GM23338 (cell line): ENCODE data around the gene ETNK1. TPM values are rescaled to one million over a fixed set of nuclear protein-coding genes. Genes with fewer than 3 reads are reported as not detected.

ENCODE experiments used
- ATAC-seq: fragments of 200-7000 bp; cut with Tn5 transposase; 3 replicates; pipeline ENCODE4 v1.9.1; 2020
- DNase-seq: peaks from one replicate; pipeline ENCODE4 v3.0.0-alpha.2; 2015; ENCODE audit warnings: low spot score
- H2AFZ ChIP-seq: fragments of 200-600 bp; sonication (generic); 2 replicates; pipeline ENCODE4 v1.8.0; 2016; ENCODE audit warnings: antibody characterized with exemption, mild to moderate bottlenecking, moderate library complexity
- H3F3A ChIP-seq: fragments of 200-600 bp; sonication (generic); replicated peaks from 2 replicates; pipeline ENCODE4 v1.8.0; 2017; ENCODE audit warnings: antibody characterized with exemption, mixed run types, low read depth
- H3K27ac ChIP-seq: fragments of 200-600 bp; sonication (generic); 2 replicates; pipeline ENCODE4 v1.6.1; 2016; ENCODE audit warnings: low read depth
- H3K27me3 ChIP-seq: fragments of 200-600 bp; sonication (generic); 2 replicates; pipeline ENCODE4 v1.8.0; 2016; ENCODE audit warnings: mild to moderate bottlenecking, mixed run types, moderate library complexity; ENCODE audit not compliant: insufficient read depth
- H3K36me3 ChIP-seq: fragments of 200-600 bp; sonication (generic); 2 replicates; pipeline ENCODE4 v1.8.0; 2016; ENCODE audit warnings: mild to moderate bottlenecking; ENCODE audit not compliant: insufficient read depth
- H3K4me1 ChIP-seq: fragments of 200-600 bp; sonication (generic); 2 replicates; pipeline ENCODE4 v1.8.0; 2016; ENCODE audit warnings: mild to moderate bottlenecking, moderate library complexity; ENCODE audit not compliant: insufficient read depth
- H3K4me2 ChIP-seq: fragments of 200-600 bp; sonication (generic); 2 replicates; pipeline ENCODE4 v1.7.1; 2017; ENCODE audit warnings: mixed run types
- H3K4me3 ChIP-seq: fragments of 200-600 bp; sonication (generic); 2 replicates; pipeline ENCODE4 v1.6.1; 2016; ENCODE audit warnings: mixed run types
- H3K79me2 ChIP-seq: fragments of 200-600 bp; sonication (generic); replicated peaks from 2 replicates; pipeline ENCODE4 v1.8.0; 2017; ENCODE audit warnings: mild to moderate bottlenecking; ENCODE audit not compliant: insufficient read depth
- H3K9me2 ChIP-seq: fragments of 200-600 bp; sonication (generic); 2 replicates; pipeline ENCODE4 v1.8.0; 2017; ENCODE audit not compliant: insufficient read depth
- H4K20me1 ChIP-seq: fragments of 200-600 bp; sonication (generic); replicated peaks from 2 replicates; pipeline ENCODE4 v1.8.0; 2017; ENCODE audit warnings: mild to moderate bottlenecking; ENCODE audit not compliant: insufficient read depth
- H3K27ac Mint-ChIP-seq: 2 replicates; pipeline ENCODE4 v1.8.0; 2020; ENCODE audit warnings: inconsistent platforms, mild to moderate bottlenecking, moderate library complexity, mixed read lengths
- H3K27me3 Mint-ChIP-seq: 3 replicates; pipeline ENCODE4 v1.8.0; 2022; ENCODE audit warnings: low read depth, mild to moderate bottlenecking, moderate library complexity, mixed read lengths, inconsistent platforms; ENCODE audit not compliant: insufficient read depth, poor library complexity
- H3K36me3 Mint-ChIP-seq: 3 replicates; pipeline ENCODE4 v1.8.0; 2021; ENCODE audit warnings: low read depth, mild to moderate bottlenecking, inconsistent platforms, moderate library complexity, mixed read lengths
- H3K4me1 Mint-ChIP-seq: 3 replicates; pipeline ENCODE4 v1.8.0; 2020; ENCODE audit warnings: mild to moderate bottlenecking, inconsistent platforms, mixed read lengths
- H3K4me3 Mint-ChIP-seq: 3 replicates; pipeline ENCODE4 v1.8.0; 2021; ENCODE audit warnings: moderate library complexity, mild to moderate bottlenecking, inconsistent platforms, mixed read lengths
- H3K9me3 Mint-ChIP-seq: 3 replicates; pipeline ENCODE4 v1.8.0; 2020; ENCODE audit warnings: moderate library complexity, mild to moderate bottlenecking, inconsistent platforms, mixed read lengths
- CREB1 ChIP-seq: fragments of 250-450 bp; sonication (Bioruptor Pico); IDR thresholded peaks from 2 replicates; pipeline ENCODE4 v1.5.0; 2020; ENCODE audit warnings: low read depth, mild to moderate bottlenecking, moderate library complexity
- CTCF ChIP-seq, 2 experiments: fragments of 200-600 bp in 1 of 2; sonication (generic) in 1 of 2; conservative IDR thresholded peaks; 2 replicates each; pipeline versions ENCODE4 v1.5.1 to v1.6.1; 2016 to 2017; ENCODE audit warnings: antibody characterized with exemption in 2 of 2, low read depth in 2 of 2, mild to moderate bottlenecking in 2 of 2, moderate library complexity in 1 of 2
- ETS1 ChIP-seq: IDR thresholded peaks from 2 replicates; pipeline ENCODE4 v1.6.1; 2016; ENCODE audit warnings: antibody characterized with exemption
- EZH2 ChIP-seq: fragments of 200-600 bp; sonication (generic); IDR thresholded peaks from one replicate; pipeline ENCODE4 v1.8.0; 2017; ENCODE audit warnings: antibody characterized with exemption, mild to moderate bottlenecking, low read depth; ENCODE audit not compliant: unreplicated experiment
- EZH2phosphoT487 ChIP-seq: fragments of 200-600 bp; sonication (generic); IDR thresholded peaks from one replicate; pipeline ENCODE4 v1.8.1; 2018; ENCODE audit warnings: antibody characterized with exemption; ENCODE audit not compliant: unreplicated experiment
- JUNB ChIP-seq: IDR thresholded peaks from one replicate; pipeline ENCODE4 v1.6.1; 2016; ENCODE audit warnings: antibody characterized with exemption; ENCODE audit not compliant: unreplicated experiment
- NANOG ChIP-seq: IDR thresholded peaks from 2 replicates; pipeline ENCODE4 v1.6.1; 2016; ENCODE audit warnings: antibody characterized with exemption, borderline replicate concordance
- POLR2AphosphoS5 ChIP-seq: IDR thresholded peaks from 2 replicates; pipeline ENCODE4 v1.6.1; 2016; ENCODE audit warnings: antibody characterized with exemption, low read depth
- REST ChIP-seq: IDR thresholded peaks from one replicate; pipeline ENCODE4 v1.6.1; 2018; ENCODE audit warnings: antibody characterized with exemption; ENCODE audit not compliant: unreplicated experiment
- STAT1 ChIP-seq: IDR thresholded peaks from one replicate; pipeline ENCODE4 v1.6.1; 2016; ENCODE audit warnings: antibody characterized with exemption; ENCODE audit not compliant: unreplicated experiment
- ZNF114 ChIP-seq: fragments of 250-450 bp; sonication (Bioruptor Pico); IDR thresholded peaks from 2 replicates; pipeline ENCODE4 v1.5.0; 2020; ENCODE audit warnings: mild to moderate bottlenecking, moderate library complexity
- ZNF331 ChIP-seq: fragments of 250-450 bp; sonication (Bioruptor Pico); IDR thresholded peaks from 2 replicates; pipeline ENCODE4 v1.5.0; 2020; ENCODE audit warnings: low read depth, mild to moderate bottlenecking, moderate library complexity
- polyA plus RNA-seq: library from polyadenylated mRNA; unstranded; fragments of >200 nt; fragmentation: Nextera tagmentation; extraction: Ambion mirVana; gene quantifications from 2 replicates; pipeline ENCODE4 v1.2.1, GENCODE V29; 2016
- total RNA-seq: library from RNA; depleted of rRNA; stranded (reverse); fragments of >200 nt; shearing (Covaris generic); gene quantifications from 2 replicates; pipeline ENCODE4 v1.2.3, GENCODE V29; 2014

The ETNK1 gene
- total and polyA plus RNA-seq, 2 experiments from 2014 or later, result 41.9 to 101 TPM

DNA sequence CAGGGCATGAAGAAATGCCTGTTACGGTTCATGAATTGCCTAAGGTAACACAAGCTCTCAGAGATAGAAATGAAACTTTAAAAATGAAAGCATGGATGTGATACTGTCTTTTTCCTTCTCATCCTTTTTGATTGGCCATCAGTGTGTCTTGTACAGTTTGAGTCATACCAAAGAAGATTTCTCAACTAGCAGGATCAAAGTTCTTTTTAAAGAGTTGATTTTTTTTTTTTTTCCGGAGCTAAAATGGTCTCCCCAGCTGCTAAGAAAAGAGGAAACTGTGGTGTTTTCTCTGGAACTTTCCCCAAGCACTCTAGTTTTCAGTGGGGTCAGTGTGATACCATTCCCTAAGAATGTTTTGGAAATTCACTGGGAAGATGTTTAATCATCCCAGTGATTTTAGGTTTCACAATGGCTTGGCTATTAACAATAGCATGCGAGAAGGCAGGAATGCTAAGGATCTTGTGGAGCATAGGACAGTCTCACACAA is 105.0 kb downstream of the ETNK1 start (continued):
- no peak for TF ChIP-seq POLR2AphosphoS5
- TF ChIP-seq ZNF114, result no peak
- TF ChIP-seq ETS1, result no peak
- TF ChIP-seq ZNF331 (CRISPR knock-in tag), result no peak
- no peak for TF ChIP-seq CTCF (conservative IDR thresholded peaks at IDR 0.05; ENCODE audit: low read depth in 2 of 2)
- no peak for TF ChIP-seq EZH2phosphoT487

DNA sequence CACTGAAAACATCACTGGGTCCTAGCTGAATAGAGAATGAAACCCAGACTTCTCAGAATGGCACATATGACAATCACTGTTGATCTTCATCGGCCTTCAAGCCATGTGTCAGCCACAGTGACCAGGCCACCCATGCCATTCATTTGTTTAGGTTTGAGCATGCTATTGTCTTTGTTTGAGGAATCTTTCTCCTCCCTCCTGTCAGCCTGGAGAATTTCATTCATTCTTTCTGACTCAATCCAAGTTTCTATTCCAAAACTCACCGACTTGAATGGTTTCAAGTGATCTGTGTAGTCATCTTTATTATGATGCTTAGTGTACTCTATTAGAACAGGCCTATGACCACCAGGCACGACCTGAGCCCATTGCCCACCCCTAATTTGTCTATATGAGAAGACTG is 106.3 kb downstream of the ETNK1 start:
- Histone ChIP-seq H4K20me1 (no peaks in the 10 kb centered on the region), H3K4me3 (no peak overlapping the region), H2AFZ (no peak overlapping the region), H3K9me2 (no peaks in the 10 kb centered on the region), H3K36me3 (no peaks in the 10 kb centered on the region), H3F3A (no peaks in the 10 kb centered on the region), H3K4me1 (no peaks in the 10 kb centered on the region), H3K27ac (no peak overlapping the region), H3K27me3 (no peaks in the 10 kb centered on the region), H3K79me2 (no peaks in the 10 kb centered on the region), H3K4me2 (no peak overlapping the region)
- DNase-seq (no peak), ATAC-seq (no peak)
- Mint-ChIP-seq H3K27ac (no peak overlapping the region), H3K4me3 (no peak overlapping the region), H3K27me3 (no peaks in the 10 kb centered on the region), H3K4me1 (no peaks in the 10 kb centered on the region), H3K9me3 (no peaks in the 10 kb centered on the region), H3K36me3 (no peaks in the 10 kb centered on the region)
- TF ChIP-seq ZNF331 (CRISPR knock-in tag), result no peak
- TF ChIP-seq NANOG, result no peak
- TF ChIP-seq ZNF114, result no peak
- TF ChIP-seq CTCF (conservative IDR thresholded peaks at IDR 0.05; ENCODE audit: low read depth in 2 of 2), result no peak
- no peak for TF ChIP-seq POLR2AphosphoS5
- no peak for TF ChIP-seq ETS1
- no peak for TF ChIP-seq CREB1 (CRISPR knock-in tag)
- TF ChIP-seq EZH2phosphoT487, result no peak
- no peak for TF ChIP-seq JUNB
- TF ChIP-seq REST, result no peak
- no peak for TF ChIP-seq STAT1
- no peak for TF ChIP-seq EZH2
